A549 (cell line): ENCODE measurements around the gene SLC16A2. TPM values are rescaled to one million over a fixed set of nuclear protein-coding genes. Genes with fewer than 3 reads are reported as not detected.

Experiments used
- ATAC-seq, 2 experiments: fragments of 200-7000 bp in 1 of 2; fragments of >200 bp in 1 of 2; cut with Nextera tagmentation in 1 of 2; cut with Tn5 transposase in 1 of 2; 3 replicates each; pipeline versions ENCODE4 v1.8.0 to v1.9.1; 2018 to 2020; ENCODE audit warnings: mild to moderate bottlenecking in 1 of 2, moderate library complexity in 1 of 2
- CTCF ChIA-PET: fragments of 300-600 bp; sonication (Branson Sonifier 250); formaldehyde crosslinking; extraction: SDS; loops from one replicate; lab custom pipeline; 2021; ENCODE audit warnings: antibody characterized with exemption, inconsistent platforms; lab: Yijun Ruan, JAX
- POLR2A ChIA-PET: fragments of 350-600 bp; formaldehyde crosslinking; extraction: SDS; loops from one replicate; lab custom pipeline; 2021; ENCODE audit warnings: antibody characterized with exemption, inconsistent platforms; lab: Yijun Ruan, JAX
- DNase-seq, 2 experiments: peaks; one replicate each; pipeline versions ENCODE4 v3.0.0 to v3.0.0-alpha.2; 2011 to 2016; ENCODE audit warnings: low read depth in 1 of 2, low spot score in 1 of 2
- FAIRE-seq: peaks from 2 replicates; lab custom pipeline; 2011; peaks lifted over from hg19 to GRCh38; lab: Jason Lieb, UNC
- H3K27ac ChIP-seq, 2 experiments: fragments of >200 bp; sonication (Bioruptor Twin); formaldehyde crosslinking; 3 replicates each; pipeline ENCODE4 v1.5.1; 2016 to 2017
- H3K4me1 ChIP-seq: fragments of >200 bp; sonication (Bioruptor Twin); formaldehyde crosslinking; 3 replicates; pipeline ENCODE4 v1.6.1; 2016
- H3K4me2 ChIP-seq: fragments of >200 bp; sonication (Bioruptor Twin); formaldehyde crosslinking; 3 replicates; pipeline ENCODE4 v1.6.1; 2016
- H3K4me3 ChIP-seq: fragments of >200 bp; sonication (Bioruptor Twin); formaldehyde crosslinking; 3 replicates; pipeline ENCODE4 v1.5.1; 2016
- H3K9me3 ChIP-seq: fragments of >200 bp; sonication (Bioruptor Twin); formaldehyde crosslinking; 3 replicates; pipeline ENCODE4 v1.6.1; 2016
- ATOH8 ChIP-seq: fragments of 250-450 bp; sonication (Bioruptor Pico); IDR thresholded peaks from 2 replicates; pipeline ENCODE4 v1.5.0; 2020; ENCODE audit warnings: low read depth, mild to moderate bottlenecking, moderate library complexity
- CBX2 ChIP-seq: fragments of 200-600 bp; sonication (generic); IDR thresholded peaks from 2 replicates; pipeline ENCODE4 v1.6.1; 2016; ENCODE audit warnings: low read depth, mild to moderate bottlenecking, borderline replicate concordance
- CHD4 ChIP-seq: fragments of 200-600 bp; sonication (generic); IDR thresholded peaks from 2 replicates; pipeline ENCODE4 v1.6.1; 2016; ENCODE audit warnings: antibody characterized with exemption, mild to moderate bottlenecking, borderline replicate concordance
- E2F6 ChIP-seq: IDR thresholded peaks from 2 replicates; pipeline ENCODE4 v1.6.1; 2012; ENCODE audit warnings: low read depth, borderline replicate concordance
- FOSB ChIP-seq: fragments of 250-450 bp; sonication (Bioruptor Pico); IDR thresholded peaks from 2 replicates; pipeline ENCODE4 v1.5.0; 2020; ENCODE audit warnings: mild to moderate bottlenecking, moderate library complexity
- FOSL2 ChIP-seq, 2 experiments: fragments of 450-650 bp in 1 of 2; fragments of >200 bp in 1 of 2; sonication (Bioruptor Twin) in 1 of 2; formaldehyde crosslinking; IDR thresholded peaks; 2 replicates each; pipeline versions ENCODE4 v1.5.0 to v1.6.1; 2016 to 2020; ENCODE audit warnings: mild to moderate bottlenecking in 1 of 2, moderate library complexity in 1 of 2
- FOXS1 ChIP-seq: fragments of 250-450 bp; sonication (Bioruptor Pico); IDR thresholded peaks from 2 replicates; pipeline ENCODE4 v1.5.0; 2020; ENCODE audit warnings: mild to moderate bottlenecking, moderate library complexity
- HDAC2 ChIP-seq: fragments of 200-600 bp; sonication (generic); IDR thresholded peaks from 2 replicates; pipeline ENCODE4 v1.6.1; 2016
- HOXA7 ChIP-seq: fragments of 250-450 bp; sonication (Bioruptor Pico); IDR thresholded peaks from 2 replicates; pipeline ENCODE4 v1.5.0; 2020; ENCODE audit warnings: mild to moderate bottlenecking, moderate library complexity
- HOXB13 ChIP-seq: fragments of 250-450 bp; sonication (Bioruptor Pico); IDR thresholded peaks from 2 replicates; pipeline ENCODE4 v1.5.0; 2020; ENCODE audit warnings: low read depth, mild to moderate bottlenecking, moderate library complexity
- HOXB5 ChIP-seq: fragments of 250-450 bp; sonication (Bioruptor Pico); IDR thresholded peaks from 2 replicates; pipeline ENCODE4 v1.5.0; 2020; ENCODE audit warnings: mild to moderate bottlenecking, moderate library complexity
- PHF8 ChIP-seq: fragments of 200-600 bp; sonication (generic); IDR thresholded peaks from 2 replicates; pipeline ENCODE4 v1.6.1; 2016; ENCODE audit warnings: low read depth, mild to moderate bottlenecking, antibody characterized with exemption, moderate library complexity, borderline replicate concordance
- POLR2A ChIP-seq: IDR thresholded peaks from 2 replicates; pipeline ENCODE4 v1.6.1; 2012; ENCODE audit warnings: mild to moderate bottlenecking, low read length
- POLR2AphosphoS2 ChIP-seq: conservative IDR thresholded peaks from 2 replicates; pipeline ENCODE4 v1.6.1; 2012; ENCODE audit warnings: low read length, improper control_type of control experiment, inconsistent platforms
- RAD21 ChIP-seq, 2 experiments: fragments of >200 bp in 1 of 2; sonication (Bioruptor Twin) in 1 of 2; formaldehyde crosslinking in 1 of 2; IDR thresholded peaks in 1 of 2; conservative IDR thresholded peaks in 1 of 2; 2 replicates in 1 of 2; 3 replicates in 1 of 2; pipeline ENCODE4 v1.6.1; 2012 to 2018; ENCODE audit warnings: inconsistent platforms in 1 of 2
- RCOR1 ChIP-seq: fragments of 150-350 bp; IDR thresholded peaks from 2 replicates; pipeline ENCODE4 v1.6.1; 2014; ENCODE audit warnings: antibody characterized with exemption, low read length, low read depth
- SMC3 ChIP-seq: fragments of >200 bp; sonication (Bioruptor Twin); formaldehyde crosslinking; IDR thresholded peaks from 3 replicates; pipeline ENCODE4 v1.6.1; 2018; ENCODE audit warnings: inconsistent platforms
- USF2 ChIP-seq: fragments of 450-650 bp; IDR thresholded peaks from 2 replicates; pipeline ENCODE4 v1.6.1; 2014; ENCODE audit warnings: antibody characterized with exemption
- ZFP36 ChIP-seq: fragments of 450-650 bp; IDR thresholded peaks from 2 replicates; pipeline ENCODE4 v1.6.1; 2014; ENCODE audit warnings: borderline replicate concordance; ENCODE audit not compliant: partially characterized antibody
- WGBS: methylation state at CpG from one replicate; pipeline ENCODE4 v1.1.6; 2017; ENCODE audit errors: missing lambda C conversion rate; 5-methylcytosine and 5-hydroxymethylcytosine counted together
- polyA plus RNA-seq, 4 experiments: library from polyadenylated mRNA; depleted of rRNA in 3 of 4; stranded (reverse); fragments of >200 nt; fragmentation: RNase III in 1 of 4; extraction: RNeasy Plus Mini Kit Qiagen cat#74134 plus additional on column Dnase treatment in 1 of 4; gene quantifications; 2 replicates in 3 of 4; 3 replicates in 1 of 4; pipeline ENCODE4 v1.2.3, GENCODE V29; 2011 to 2017
- TF ChIP-seq, protein P1 (sequence below): fragments of 250-450 bp; sonication (Bioruptor Pico); IDR thresholded peaks from 2 replicates; pipeline ENCODE4 v1.5.0; 2021; ENCODE audit warnings: mild to moderate bottlenecking, moderate library complexity, borderline replicate concordance
- TF ChIP-seq, protein P2 (sequence below): fragments of >200 bp; sonication (Bioruptor Twin); formaldehyde crosslinking; IDR thresholded peaks from 3 replicates; pipeline ENCODE4 v1.6.1; 2016
- TF ChIP-seq, protein P3 (sequence below): fragments of >200 bp; sonication (Bioruptor Twin); formaldehyde crosslinking; IDR thresholded peaks from 3 replicates; pipeline ENCODE4 v1.5.1; 2016

SLC16A2 gene
- polyA plus RNA-seq, 2 of the 4 experiments (the other 2 are of a cell fraction), result 9.7 to 19.2 TPM

DNA sequence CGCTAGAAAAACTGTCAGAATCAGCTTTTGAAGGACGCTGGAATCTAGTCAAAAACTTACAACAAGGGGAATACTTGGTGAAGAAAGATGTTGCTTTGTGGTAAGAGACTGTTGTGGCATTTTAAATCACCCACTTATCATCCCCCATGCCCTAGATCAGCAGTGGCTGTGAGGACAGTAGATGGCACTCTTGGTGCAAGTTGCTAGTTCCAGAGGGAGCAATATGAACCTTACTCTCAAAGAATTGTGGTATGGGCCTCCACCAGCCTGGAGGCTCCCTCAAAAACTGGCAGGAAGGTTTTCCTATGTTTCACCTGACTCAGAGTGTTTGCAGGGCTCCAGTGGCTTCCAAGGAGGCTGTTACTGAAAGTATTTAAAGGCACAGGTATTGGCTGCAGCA is 37.7 kb upstream of the SLC16A2 start:
- POLR2A ChIA-PET, result no interaction called here

GRCh38 chrX:74389016-74389722 is 32.1 kb upstream of the SLC16A2 start:
- 13% methylated on average over 2 of the region's 2 CpGs for WGBS
- TF ChIP-seq FOSL2 (IDR thresholded peaks at IDR 0.05) (no peak), FOSL2 (CRISPR knock-in tag; IDR thresholded peaks at IDR 0.05) (no peak), CHD4 (no peak), ATOH8 (CRISPR knock-in tag) (no peak), USF2 (no peak), HDAC2 (no peak), POLR2AphosphoS2 (no peak)
- TF ChIP-seq, all 56 proteins: peak for 0
- CTCF ChIA-PET, result no interaction called here
- DNase-seq (peak in 1 of 2 experiments; percentile 3), FAIRE-seq (peak; percentile 56), ATAC-seq (peak; percentile 54 to 71; a peak in 4 of 6 replicates)
- peaks cover 4% of the 10 kb centered on the region; the same call in 2 of the 3 replicates for H3K4me1 ChIP-seq
- no peak overlapping the region for H3K4me3 ChIP-seq
- POLR2A ChIA-PET, result no interaction called here
- H3K4me2 ChIP-seq, result peak overlapping the region; percentile 42
- peak overlapping the region in 1 of 2 experiments; percentile 43; a peak in 2 of 6 replicates for H3K27ac ChIP-seq
- H3K9me3 ChIP-seq, result peaks cover 3% of the 10 kb centered on the region; the same call in 1 of the 3 replicates

More for the DNA sequence above, 37.7 kb upstream of the SLC16A2 start:
- no peak overlapping the region for H3K4me3 ChIP-seq
- H3K27ac ChIP-seq, result peak overlapping the region in 1 of 2 experiments; percentile 33; a peak in 1 of 6 replicates
- peaks cover 3% of the 10 kb centered on the region; the same call in 1 of the 3 replicates for H3K9me3 ChIP-seq
- DNase-seq (peak; percentile 36 to 58), FAIRE-seq (no peak), ATAC-seq (peak; percentile 94 to 97)
- CTCF ChIA-PET, result interaction anchor here (0.7 to 6.2 kb wide), 20 partner anchors 10 to 289 kb away, joined by 3 to 51 read pairs (median 5); no protein-coding TSS in a partner anchor
- 40% methylated on average over 2 of the region's 2 CpGs for WGBS
- H3K4me1 ChIP-seq, result peaks cover 9% of the 10 kb centered on the region; the same call in 2 of the 3 replicates
- TF ChIP-seq USF2, result no peak
- TF ChIP-seq, protein P1, sequence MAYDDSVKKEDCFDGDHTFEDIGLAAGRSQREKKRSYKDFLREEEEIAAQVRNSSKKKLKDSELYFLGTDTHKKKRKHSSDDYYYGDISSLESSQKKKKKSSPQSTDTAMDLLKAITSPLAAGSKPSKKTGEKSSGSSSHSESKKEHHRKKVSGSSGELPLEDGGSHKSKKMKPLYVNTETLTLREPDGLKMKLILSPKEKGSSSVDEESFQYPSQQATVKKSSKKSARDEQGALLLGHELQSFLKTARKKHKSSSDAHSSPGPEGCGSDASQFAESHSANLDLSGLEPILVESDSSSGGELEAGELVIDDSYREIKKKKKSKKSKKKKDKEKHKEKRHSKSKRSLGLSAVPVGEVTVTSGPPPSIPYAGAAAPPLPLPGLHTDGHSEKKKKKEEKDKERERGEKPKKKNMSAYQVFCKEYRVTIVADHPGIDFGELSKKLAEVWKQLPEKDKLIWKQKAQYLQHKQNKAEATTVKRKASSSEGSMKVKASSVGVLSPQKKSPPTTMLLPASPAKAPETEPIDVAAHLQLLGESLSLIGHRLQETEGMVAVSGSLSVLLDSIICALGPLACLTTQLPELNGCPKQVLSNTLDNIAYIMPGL (CRISPR knock-in tag), result no peak
- TF ChIP-seq, protein P2, sequence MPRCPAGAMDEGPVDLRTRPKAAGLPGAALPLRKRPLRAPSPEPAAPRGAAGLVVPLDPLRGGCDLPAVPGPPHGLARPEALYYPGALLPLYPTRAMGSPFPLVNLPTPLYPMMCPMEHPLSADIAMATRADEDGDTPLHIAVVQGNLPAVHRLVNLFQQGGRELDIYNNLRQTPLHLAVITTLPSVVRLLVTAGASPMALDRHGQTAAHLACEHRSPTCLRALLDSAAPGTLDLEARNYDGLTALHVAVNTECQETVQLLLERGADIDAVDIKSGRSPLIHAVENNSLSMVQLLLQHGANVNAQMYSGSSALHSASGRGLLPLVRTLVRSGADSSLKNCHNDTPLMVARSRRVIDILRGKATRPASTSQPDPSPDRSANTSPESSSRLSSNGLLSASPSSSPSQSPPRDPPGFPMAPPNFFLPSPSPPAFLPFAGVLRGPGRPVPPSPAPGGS, result no peak
- peak; percentile 79 to 81 for TF ChIP-seq RAD21 (conservative IDR thresholded peaks at IDR 0.05 in 1 of 2, IDR thresholded peaks at IDR 0.05 in 1 of 2)
- TF ChIP-seq FOXS1, result no peak
- no peak for TF ChIP-seq E2F6
- TF ChIP-seq PHF8, result no peak
- TF ChIP-seq HOXB13 (CRISPR knock-in tag), result no peak
- TF ChIP-seq SMC3, result peak; percentile 82
- no peak for TF ChIP-seq ZFP36
- no peak for TF ChIP-seq POLR2A
- no peak for TF ChIP-seq HOXB5 (CRISPR knock-in tag)
- no peak for TF ChIP-seq HOXA7 (CRISPR knock-in tag)
- TF ChIP-seq RCOR1, result no peak
- TF ChIP-seq FOSB (CRISPR knock-in tag), result no peak
- TF ChIP-seq, protein P3, sequence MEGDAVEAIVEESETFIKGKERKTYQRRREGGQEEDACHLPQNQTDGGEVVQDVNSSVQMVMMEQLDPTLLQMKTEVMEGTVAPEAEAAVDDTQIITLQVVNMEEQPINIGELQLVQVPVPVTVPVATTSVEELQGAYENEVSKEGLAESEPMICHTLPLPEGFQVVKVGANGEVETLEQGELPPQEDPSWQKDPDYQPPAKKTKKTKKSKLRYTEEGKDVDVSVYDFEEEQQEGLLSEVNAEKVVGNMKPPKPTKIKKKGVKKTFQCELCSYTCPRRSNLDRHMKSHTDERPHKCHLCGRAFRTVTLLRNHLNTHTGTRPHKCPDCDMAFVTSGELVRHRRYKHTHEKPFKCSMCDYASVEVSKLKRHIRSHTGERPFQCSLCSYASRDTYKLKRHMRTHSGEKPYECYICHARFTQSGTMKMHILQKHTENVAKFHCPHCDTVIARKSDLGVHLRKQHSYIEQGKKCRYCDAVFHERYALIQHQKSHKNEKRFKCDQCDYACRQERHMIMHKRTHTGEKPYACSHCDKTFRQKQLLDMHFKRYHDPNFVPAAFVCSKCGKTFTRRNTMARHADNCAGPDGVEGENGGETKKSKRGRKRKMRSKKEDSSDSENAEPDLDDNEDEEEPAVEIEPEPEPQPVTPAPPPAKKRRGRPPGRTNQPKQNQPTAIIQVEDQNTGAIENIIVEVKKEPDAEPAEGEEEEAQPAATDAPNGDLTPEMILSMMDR, result peak; percentile 61
- no peak for TF ChIP-seq CBX2
- no peak overlapping the region for H3K4me2 ChIP-seq
